GM11168 (cell line): Measurements from ENCODE around the gene DCLRE1A.
"Not testable (repeated sequence)": the region's sequence is repeated elsewhere in the genome, so short reads cannot be mapped to it uniquely, and the experiment has no call there.

Experiments used
- in situ Hi-C: fragments of 300-500 bp; cut with MboI; formaldehyde crosslinking; loops from one replicate; pipeline ENCODE4 v1.12.0; 2022; ENCODE audit warnings: low sequenced_read_pairs; ENCODE audit not compliant: unreplicated experiment

Gene DCLRE1A

GRCh38 chr10:113859261-113859660 is 5.4 kb upstream of the DCLRE1A start:
- in situ Hi-C loops = no loop called here

GRCh38 chr10:113858541-113858940 is 4.7 kb upstream of the DCLRE1A start:
- in situ Hi-C loops = no loop called here

- in situ Hi-C loops = no loop called here
These were observed 3.3 kb upstream of the DCLRE1A start for GRCh38 chr10:113857210-113857609.

- in situ Hi-C loops = no loop called here
These were observed 2.7 kb upstream of the DCLRE1A start for GRCh38 chr10:113856563-113856962.

- in situ Hi-C loops = no loop called here
These were observed 1.1 kb upstream of the DCLRE1A start for GRCh38 chr10:113854761-113855588.

- in situ Hi-C loops = no loop called here
These were observed 287 bp downstream of the DCLRE1A start for GRCh38 chr10:113853578-113854012.

GRCh38 chr10:113849946-113850345 is 3.9 kb downstream of the DCLRE1A start:
- in situ Hi-C loops = no loop called here

GRCh38 chr10:113849140-113849803 is 4.6 kb downstream of the DCLRE1A start:
- in situ Hi-C loops = no loop called here

- in situ Hi-C loops = no loop called here
These were observed 7.8 kb downstream of the DCLRE1A start for GRCh38 chr10:113846036-113846435.

- in situ Hi-C loops = no loop called here
These were observed 9.9 kb downstream of the DCLRE1A start for GRCh38 chr10:113843972-113844485.

- in situ Hi-C loops = no loop called here
These were observed 11.7 kb downstream of the DCLRE1A start for GRCh38 chr10:113842171-113842570.

- in situ Hi-C loops = not testable (repeated sequence)
These were observed 25.3 kb downstream of the DCLRE1A start for GRCh38 chr10:113828567-113828966.

GRCh38 chr10:113825791-113826190 is 28.1 kb downstream of the DCLRE1A start:
- in situ Hi-C loops = no loop called here

- in situ Hi-C loops = no loop called here
These were observed 30.5 kb downstream of the DCLRE1A start for GRCh38 chr10:113823389-113823788.

GRCh38 chr10:113822174-113822573 is 31.7 kb downstream of the DCLRE1A start:
- in situ Hi-C loops = no loop called here

GRCh38 chr10:113821306-113821705 is 32.6 kb downstream of the DCLRE1A start:
- in situ Hi-C loops = not testable (repeated sequence)

- in situ Hi-C loops = no loop called here
These were observed 33.4 kb downstream of the DCLRE1A start for GRCh38 chr10:113820507-113820906.

- in situ Hi-C loops = no loop called here
These were observed 33.9 kb downstream of the DCLRE1A start for GRCh38 chr10:113819989-113820388.

- in situ Hi-C loops = not testable (repeated sequence)
These were observed 39.2 kb downstream of the DCLRE1A start for GRCh38 chr10:113814700-113815099.

- in situ Hi-C loops = no loop called here
These were observed 45.7 kb downstream of the DCLRE1A start for GRCh38 chr10:113808168-113808567.

GRCh38 chr10:113806503-113806902 is 47.4 kb downstream of the DCLRE1A start:
- in situ Hi-C loops = no loop called here
